ENCODE data around the gene COX5B. TPM values are rescaled to one million over a fixed set of nuclear protein-coding genes. Genes with fewer than 3 reads are reported as not detected.
"Not testable (repeated sequence)": the region's sequence is repeated elsewhere in the genome, so short reads cannot be mapped to it uniquely, and the experiment has no call there.

COX5B gene
- total RNA-seq, 4 donors from 2014 or later, result 104 to 1,249 (median 289) TPM

DNA sequence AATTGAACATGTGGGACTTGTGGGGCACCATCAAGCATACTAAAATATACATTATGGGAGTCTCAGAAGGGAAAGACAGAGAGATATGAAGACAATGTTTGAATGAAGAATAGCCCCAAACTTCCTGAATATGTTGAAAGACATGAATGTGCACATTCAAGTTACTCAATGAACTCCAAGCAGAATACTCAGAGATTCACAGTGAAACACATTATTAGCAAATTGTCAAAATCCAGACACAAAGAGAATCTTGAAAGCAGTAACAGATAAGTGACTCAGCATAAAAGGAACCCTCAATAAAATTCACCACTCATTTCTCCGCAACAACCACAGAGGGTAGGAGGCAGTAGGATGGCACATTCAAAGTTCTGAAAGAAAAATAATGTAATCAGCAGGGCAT lies 32.4 kb downstream of the COX5B start:
- H3K27ac ChIP-seq, result no peak overlapping the region
- H3K27me3 ChIP-seq, result no peaks in the 10 kb centered on the region
- no peak for DNase-seq
- no peaks in the 10 kb centered on the region for H3K36me3 ChIP-seq
- H3K4me3 ChIP-seq, result no peak overlapping the region
- H3K4me1 ChIP-seq, result no peaks in the 10 kb centered on the region
- TF ChIP-seq POLR2A (IDR thresholded peaks at IDR 0.05) (no peak), CTCF (IDR thresholded peaks at IDR 0.05) (no peak)
- H3K9me3 ChIP-seq, result no peaks in the 10 kb centered on the region
- intact Hi-C loops (cut with DNase I; ENCODE audit: low total_unique reads), result no loop called here

DNA sequence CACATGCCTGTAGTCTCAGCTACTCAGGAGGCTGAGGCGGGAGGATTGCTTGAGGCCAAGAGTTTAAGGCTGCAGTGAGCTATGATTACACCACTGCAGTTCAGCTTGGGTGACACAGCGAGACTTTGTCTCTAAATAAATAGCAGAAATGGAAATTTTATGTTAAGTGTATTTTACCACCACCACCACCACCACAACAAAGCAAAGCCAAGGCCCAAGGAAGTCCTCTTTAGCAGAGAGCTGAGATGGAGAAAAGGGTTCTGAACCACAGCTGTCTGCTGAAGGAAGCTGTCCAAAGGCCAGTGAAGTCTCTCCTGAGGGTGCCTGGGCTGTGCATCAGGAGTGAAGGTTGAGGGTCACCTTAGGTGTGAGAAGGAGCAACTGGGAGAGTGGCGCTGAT lies 41.4 kb downstream of the COX5B start:
- intact Hi-C loops (cut with DNase I; ENCODE audit: low total_unique reads); H3K36me3 ChIP-seq: not testable (repeated sequence)

GRCh38 chr2:97688062-97688827 lies 42.4 kb downstream of the COX5B start:
- H3K27ac ChIP-seq, result no peak overlapping the region
- intact Hi-C loops (cut with DNase I; ENCODE audit: low total_unique reads), result no loop called here
- no peaks in the 10 kb centered on the region for H3K9me3 ChIP-seq
- no peaks in the 10 kb centered on the region for H3K4me1 ChIP-seq
- H3K27me3 ChIP-seq, result no peaks in the 10 kb centered on the region
- H3K36me3 ChIP-seq, result no peaks in the 10 kb centered on the region
- DNase-seq, result no peak
- H3K4me3 ChIP-seq, result no peak overlapping the region
- TF ChIP-seq POLR2A (IDR thresholded peaks at IDR 0.05) (no peak), CTCF (IDR thresholded peaks at IDR 0.05) (no peak)

More for the DNA sequence above, 41.4 kb downstream of the COX5B start:
- not testable (repeated sequence) for H3K27ac ChIP-seq, H3K4me1 ChIP-seq, DNase-seq, H3K27me3 ChIP-seq, H3K9me3 ChIP-seq, H3K4me3 ChIP-seq

DNA sequence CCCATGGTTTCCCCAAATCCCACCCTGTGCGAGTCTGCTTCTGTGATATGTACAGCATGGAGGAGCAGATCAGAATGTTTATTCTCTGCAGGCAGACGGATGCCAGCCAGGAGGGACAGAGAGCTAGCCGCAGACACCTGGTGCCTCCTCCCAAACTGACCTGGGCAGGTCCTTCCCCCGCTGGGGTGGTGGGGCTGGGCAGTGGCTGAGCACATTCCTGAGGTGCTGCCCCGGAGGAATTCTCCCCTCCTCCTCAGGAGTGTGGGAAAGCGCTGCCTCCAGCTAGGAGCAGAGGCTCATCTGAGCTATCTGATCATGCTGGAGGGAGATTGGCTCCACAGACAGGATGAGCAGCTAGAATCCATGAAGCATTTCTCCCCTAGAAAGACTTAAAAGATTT lies 45.3 kb downstream of the COX5B start:
- TF ChIP-seq POLR2A (IDR thresholded peaks at IDR 0.05) (no peak), CTCF (IDR thresholded peaks at IDR 0.05) (no peak)
- Histone ChIP-seq H3K27ac (no peak overlapping the region), H3K4me1 (no peaks in the 10 kb centered on the region), H3K4me3 (no peak overlapping the region), H3K27me3 (no peaks in the 10 kb centered on the region), H3K36me3 (no peaks in the 10 kb centered on the region), H3K9me3 (no peaks in the 10 kb centered on the region)
- intact Hi-C loops (cut with DNase I; ENCODE audit: low total_unique reads), result no loop called here
- DNase-seq, result no peak

GRCh38 chr2:97693476-97693875 lies 47.6 kb downstream of the COX5B start:
- no peak for DNase-seq
- TF ChIP-seq POLR2A (IDR thresholded peaks at IDR 0.05), result no peak
- no peak for TF ChIP-seq CTCF (IDR thresholded peaks at IDR 0.05)

More at GRCh38 chr2:97693476-97693875, 47.6 kb downstream of the COX5B start:
- Histone ChIP-seq H3K36me3 (no peaks in the 10 kb centered on the region), H3K9me3 (no peaks in the 10 kb centered on the region), H3K4me1 (no peaks in the 10 kb centered on the region), H3K27ac (no peak overlapping the region), H3K4me3 (no peak overlapping the region), H3K27me3 (no peaks in the 10 kb centered on the region)
- intact Hi-C loops (cut with DNase I; ENCODE audit: low total_unique reads), result no loop called here

All from uterus (tissue), 4 donors.